Thymus (tissue), 11 donors: ENCODE measurements around the gene DDX10. TPM values are rescaled to one million over a fixed set of nuclear protein-coding genes. Genes with fewer than 3 reads are reported as not detected.

ENCODE experiments used
- DNase-seq, 9 donors: peaks; one replicate each; pipeline ENCODE4 v3.0.0-alpha.2; 2013; ENCODE audit warnings: low spot score in 9 of 9, low read depth in 6 of 9, missing footprints in 1 of 9
- H3K27ac ChIP-seq, 2 donors: one replicate each; pipeline ENCODE4 v1.5.1; 2013; ENCODE audit warnings: control low read depth in 1 of 2, low read depth in 1 of 2, low read length in 1 of 2, mild to moderate bottlenecking in 1 of 2, moderate library complexity in 1 of 2
- H3K27me3 ChIP-seq, 2 donors: one replicate each; pipeline ENCODE4 v1.5.1; 2013; ENCODE audit warnings: low read length in 1 of 2; ENCODE audit not compliant: control insufficient read depth in 2 of 2, insufficient read depth in 1 of 2
- H3K36me3 ChIP-seq, 2 donors: one replicate each; pipeline ENCODE4 v1.5.1; 2013; ENCODE audit warnings: low read length in 1 of 2, mild to moderate bottlenecking in 1 of 2, moderate library complexity in 1 of 2; ENCODE audit not compliant: control insufficient read depth in 2 of 2, insufficient read depth in 2 of 2
- H3K4me1 ChIP-seq, 2 donors: one replicate each; pipeline ENCODE4 v1.5.1; 2013; ENCODE audit warnings: low read length in 2 of 2; ENCODE audit not compliant: control insufficient read depth in 2 of 2, insufficient read depth in 2 of 2
- H3K4me3 ChIP-seq, 2 donors: one replicate each; pipeline ENCODE4 v1.5.1; 2013; ENCODE audit warnings: low read length in 2 of 2, control low read depth in 1 of 2, mild to moderate bottlenecking in 1 of 2
- H3K9me3 ChIP-seq, 2 donors: one replicate each; pipeline ENCODE4 v1.5.1; 2013; ENCODE audit warnings: low read length in 1 of 2, mild to moderate bottlenecking in 1 of 2; ENCODE audit not compliant: control insufficient read depth in 2 of 2, insufficient read depth in 1 of 2
- WGBS: extraction: QIAGEN DNeasy Blood & Tissue Kit; methylation state at CpG from one replicate; pipeline ENCODE4 v1.1.7; 2013; 5-methylcytosine and 5-hydroxymethylcytosine counted together
- polyA plus RNA-seq: library from polyadenylated mRNA; stranded (reverse); fragments of 200-250 nt; gene quantifications from one replicate; pipeline ENCODE4 v1.2.3, GENCODE V29; 2013
- total RNA-seq: library from RNA; stranded (reverse); fragments of 120-200 nt; gene quantifications from one replicate; pipeline ENCODE4 v1.2.4, GENCODE V29; 2013
- donor health status: healthy.

DDX10 gene
- total and polyA plus RNA-seq, 2 donors, result 20.1 to 32.3 TPM

- Histone ChIP-seq H3K36me3 (no peaks in the 10 kb centered on the region), H3K27ac (no peak overlapping the region), H3K27me3 (no peaks in the 10 kb centered on the region), H3K4me3 (no peak overlapping the region), H3K4me1 (no peaks in the 10 kb centered on the region), H3K9me3 (no peaks in the 10 kb centered on the region)
- 98% methylated on average over 6 of the region's 6 CpGs for WGBS
- no peak for DNase-seq
Observed at GRCh38 chr11:108748968-108749367, 84.1 kb downstream of the DDX10 start.

- Histone ChIP-seq H3K27me3 (no peaks in the 10 kb centered on the region), H3K9me3 (no peaks in the 10 kb centered on the region), H3K4me3 (no peak overlapping the region), H3K27ac (no peak overlapping the region), H3K36me3 (no peaks in the 10 kb centered on the region), H3K4me1 (no peaks in the 10 kb centered on the region)
- 63% methylated on average over 4 of the region's 4 CpGs for WGBS
- DNase-seq, result no peak
Observed at GRCh38 chr11:108751444-108751843, 86.6 kb downstream of the DDX10 start.

- no peak overlapping the region for H3K27ac ChIP-seq
- no peaks in the 10 kb centered on the region for H3K4me1 ChIP-seq
- H3K4me3 ChIP-seq, result no peak overlapping the region
- no peak for DNase-seq
- H3K9me3 ChIP-seq, result no peaks in the 10 kb centered on the region
- no peaks in the 10 kb centered on the region for H3K27me3 ChIP-seq
- H3K36me3 ChIP-seq, result no peaks in the 10 kb centered on the region
Observed at GRCh38 chr11:108752297-108752751, 87.5 kb downstream of the DDX10 start.

- Histone ChIP-seq H3K4me3 (no peak overlapping the region), H3K4me1 (no peaks in the 10 kb centered on the region), H3K27ac (no peak overlapping the region), H3K27me3 (no peaks in the 10 kb centered on the region), H3K36me3 (no peaks in the 10 kb centered on the region), H3K9me3 (no peaks in the 10 kb centered on the region)
- no peak for DNase-seq
- WGBS, result 92% methylated on average over 2 of the region's 2 CpGs
Observed at GRCh38 chr11:108754901-108755625, 90.2 kb downstream of the DDX10 start.

GRCh38 chr11:108757630-108758029 is 92.8 kb downstream of the DDX10 start:
- Histone ChIP-seq H3K9me3 (no peaks in the 10 kb centered on the region), H3K4me3 (no peak overlapping the region), H3K36me3 (no peaks in the 10 kb centered on the region), H3K27me3 (no peaks in the 10 kb centered on the region), H3K4me1 (no peaks in the 10 kb centered on the region), H3K27ac (no peak overlapping the region)
- DNase-seq, result no peak
- 98% methylated on average over 3 of the region's 3 CpGs for WGBS

GRCh38 chr11:108758458-108758857 is 93.6 kb downstream of the DDX10 start:
- no peak overlapping the region for H3K27ac ChIP-seq
- DNase-seq, result no peak
- no peak overlapping the region for H3K4me3 ChIP-seq
- H3K9me3 ChIP-seq, result no peaks in the 10 kb centered on the region
- no peaks in the 10 kb centered on the region for H3K36me3 ChIP-seq
- H3K4me1 ChIP-seq, result no peaks in the 10 kb centered on the region
- WGBS, result 97% methylated on average over 2 of the region's 2 CpGs
- no peaks in the 10 kb centered on the region for H3K27me3 ChIP-seq

GRCh38 chr11:108766596-108767173 is 101.8 kb downstream of the DDX10 start:
- no peak for DNase-seq
- Histone ChIP-seq H3K36me3 (no peaks in the 10 kb centered on the region), H3K4me3 (no peak overlapping the region), H3K9me3 (no peaks in the 10 kb centered on the region), H3K27ac (no peak overlapping the region), H3K4me1 (no peaks in the 10 kb centered on the region), H3K27me3 (no peaks in the 10 kb centered on the region)
- WGBS, result 97% methylated on average over 6 of the region's 6 CpGs

GRCh38 chr11:108768370-108768769 is 103.5 kb downstream of the DDX10 start:
- no peaks in the 10 kb centered on the region for H3K9me3 ChIP-seq
- H3K4me3 ChIP-seq, result no peak overlapping the region
- no peaks in the 10 kb centered on the region for H3K36me3 ChIP-seq
- 92% methylated on average over 3 of the region's 3 CpGs for WGBS
- no peak overlapping the region for H3K27ac ChIP-seq
- H3K4me1 ChIP-seq, result no peaks in the 10 kb centered on the region
- no peaks in the 10 kb centered on the region for H3K27me3 ChIP-seq
- no peak for DNase-seq

- no peaks in the 10 kb centered on the region for H3K27me3 ChIP-seq
- no peaks in the 10 kb centered on the region for H3K36me3 ChIP-seq
- H3K9me3 ChIP-seq, result no peaks in the 10 kb centered on the region
- no peak overlapping the region for H3K27ac ChIP-seq
- WGBS, result 95% methylated on average over 1 of the region's 1 CpG
- no peak for DNase-seq
- no peak overlapping the region for H3K4me3 ChIP-seq
- no peaks in the 10 kb centered on the region for H3K4me1 ChIP-seq
Observed at GRCh38 chr11:108768964-108769363, 104.1 kb downstream of the DDX10 start.
